ENCODE measurements around the gene PIK3AP1.

DNA sequence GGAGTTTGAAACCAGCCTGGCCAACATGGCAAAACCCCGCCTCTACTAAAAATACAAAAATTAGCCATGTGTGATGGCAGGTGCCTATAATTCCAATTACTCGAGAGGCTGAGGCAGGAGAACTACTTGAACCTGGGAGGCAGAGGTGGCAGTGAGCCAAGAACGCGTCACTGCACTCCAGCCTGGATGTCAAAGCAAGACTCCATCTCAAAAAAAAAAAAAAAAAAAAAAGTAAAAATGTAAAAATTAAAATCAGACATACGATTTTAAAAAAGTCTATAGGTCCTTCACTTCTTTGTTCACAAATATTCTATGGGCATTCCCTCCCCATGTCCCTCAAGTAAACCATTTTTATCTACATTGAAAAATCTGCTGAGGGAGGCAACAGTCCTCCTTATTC is 171.7 kb downstream of the PIK3AP1 start:
- TF ChIP-seq EZH2phosphoT487 (IDR thresholded peaks at IDR 0.05; ENCODE audit: borderline replicate concordance, low read length), result no peak
- TF ChIP-seq, protein P1, sequence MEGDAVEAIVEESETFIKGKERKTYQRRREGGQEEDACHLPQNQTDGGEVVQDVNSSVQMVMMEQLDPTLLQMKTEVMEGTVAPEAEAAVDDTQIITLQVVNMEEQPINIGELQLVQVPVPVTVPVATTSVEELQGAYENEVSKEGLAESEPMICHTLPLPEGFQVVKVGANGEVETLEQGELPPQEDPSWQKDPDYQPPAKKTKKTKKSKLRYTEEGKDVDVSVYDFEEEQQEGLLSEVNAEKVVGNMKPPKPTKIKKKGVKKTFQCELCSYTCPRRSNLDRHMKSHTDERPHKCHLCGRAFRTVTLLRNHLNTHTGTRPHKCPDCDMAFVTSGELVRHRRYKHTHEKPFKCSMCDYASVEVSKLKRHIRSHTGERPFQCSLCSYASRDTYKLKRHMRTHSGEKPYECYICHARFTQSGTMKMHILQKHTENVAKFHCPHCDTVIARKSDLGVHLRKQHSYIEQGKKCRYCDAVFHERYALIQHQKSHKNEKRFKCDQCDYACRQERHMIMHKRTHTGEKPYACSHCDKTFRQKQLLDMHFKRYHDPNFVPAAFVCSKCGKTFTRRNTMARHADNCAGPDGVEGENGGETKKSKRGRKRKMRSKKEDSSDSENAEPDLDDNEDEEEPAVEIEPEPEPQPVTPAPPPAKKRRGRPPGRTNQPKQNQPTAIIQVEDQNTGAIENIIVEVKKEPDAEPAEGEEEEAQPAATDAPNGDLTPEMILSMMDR (conservative IDR thresholded peaks at IDR 0.05; ENCODE audit: low read depth, low read length), result no peak

All from PC-3 (cell line).